GM21528 (cell line): ENCODE measurements around the gene MNAT1.
"Not testable (repeated sequence)": the region's sequence is repeated elsewhere in the genome, so short reads cannot be mapped to it uniquely, and the experiment has no call there.

Experiments
- ATAC-seq: cut with Tn5 transposase; IDR thresholded peaks from one replicate; pipeline ENCODE4 v1.9.1; 2021; ENCODE audit warnings: mild to moderate bottlenecking, moderate library complexity; ENCODE audit not compliant: unreplicated experiment, low FRiP score

The MNAT1 gene

DNA sequence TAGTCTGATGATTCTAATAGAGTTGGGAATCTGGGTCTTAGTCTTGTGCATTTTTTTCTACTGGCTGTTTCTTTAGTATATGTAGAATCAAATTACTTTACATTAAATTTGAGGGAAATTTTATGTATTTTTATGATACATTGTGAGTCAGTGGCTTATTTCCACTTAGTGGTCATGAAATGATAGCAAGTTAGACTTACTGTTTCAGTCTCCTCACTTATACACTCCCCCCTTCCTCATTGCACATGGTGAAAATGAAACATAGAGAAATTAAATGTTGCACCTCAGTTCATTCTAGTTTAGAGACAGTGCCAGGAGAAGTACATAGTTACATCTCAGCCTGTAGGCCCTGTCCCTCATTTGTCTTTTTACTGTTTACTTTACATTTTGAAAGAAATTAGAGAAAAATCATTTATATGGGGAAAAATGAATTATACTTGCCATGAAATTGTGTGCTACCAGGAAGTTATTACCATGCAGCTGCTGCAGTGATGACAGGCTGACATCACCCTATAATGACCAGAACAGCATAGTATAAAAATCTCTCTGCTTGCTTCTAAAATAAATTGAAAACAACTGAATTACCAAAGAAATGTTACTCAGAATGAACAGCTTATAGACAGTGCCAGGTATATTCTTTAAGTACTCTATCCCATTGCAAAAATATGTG, 133.1 kb downstream of the MNAT1 start:
- ATAC-seq, result no peak

DNA sequence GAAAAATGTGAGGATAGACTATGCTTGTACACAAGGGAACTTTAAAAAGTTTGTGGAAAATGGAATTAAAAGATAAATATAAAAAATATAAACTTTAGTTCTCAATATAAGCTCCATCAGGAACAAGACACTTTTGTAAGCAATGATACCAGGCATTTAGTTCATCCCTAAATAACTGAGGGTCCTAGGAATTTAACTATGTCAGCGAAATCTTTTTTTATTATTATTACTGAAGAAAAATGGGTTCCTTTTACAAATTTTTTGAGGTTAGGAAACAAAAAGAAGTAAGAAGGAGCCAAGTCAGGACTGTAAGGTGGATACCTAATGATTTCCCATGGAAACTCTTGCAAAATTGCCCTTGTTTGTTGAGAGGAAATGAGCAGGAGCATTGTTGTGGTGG, 143.6 kb downstream of the MNAT1 start:
- ATAC-seq, result no peak

DNA sequence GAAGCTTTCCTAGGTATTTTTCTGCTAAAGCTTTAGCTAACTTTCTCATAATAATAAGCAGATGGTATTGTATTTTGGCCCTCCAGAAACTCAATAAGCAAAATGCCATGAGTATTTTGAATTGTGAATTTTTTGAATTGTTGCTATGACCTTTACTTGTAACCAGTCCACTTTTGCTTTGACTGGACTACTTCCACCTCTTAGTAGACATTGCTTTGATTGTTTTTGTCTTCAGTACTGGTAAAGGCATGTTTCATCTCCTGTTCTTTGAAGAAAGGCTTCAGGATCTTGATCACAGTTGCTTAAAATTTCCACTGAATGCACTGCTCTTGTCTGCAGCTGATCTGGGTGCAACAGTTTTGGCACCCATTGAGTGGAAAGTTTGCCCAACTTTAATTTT, 144.0 kb downstream of the MNAT1 start:
- no peak for ATAC-seq

DNA sequence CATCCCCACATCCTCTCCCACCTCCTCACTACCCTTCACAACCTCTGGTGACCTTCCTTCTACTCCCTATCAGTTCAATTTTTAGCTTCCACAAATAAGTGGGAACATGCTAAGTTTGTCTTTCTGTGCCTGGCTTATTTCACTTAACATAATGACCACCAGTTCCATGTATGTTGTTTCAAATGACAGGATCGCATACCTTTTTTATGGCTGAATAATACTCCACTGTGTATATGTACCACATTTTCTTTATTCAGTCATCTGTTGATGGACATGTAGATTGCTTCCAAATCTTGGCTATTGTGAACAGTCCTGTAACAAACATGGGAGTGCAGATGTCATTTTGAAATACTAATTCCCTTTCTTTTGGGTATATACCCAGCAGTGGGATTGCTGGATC, 147.7 kb downstream of the MNAT1 start:
- ATAC-seq, result no peak

GRCh38 chr14:60884134-60884533, 149.6 kb downstream of the MNAT1 start:
- no peak for ATAC-seq

GRCh38 chr14:60890636-60891035, 156.1 kb downstream of the MNAT1 start:
- not testable (repeated sequence) for ATAC-seq

DNA sequence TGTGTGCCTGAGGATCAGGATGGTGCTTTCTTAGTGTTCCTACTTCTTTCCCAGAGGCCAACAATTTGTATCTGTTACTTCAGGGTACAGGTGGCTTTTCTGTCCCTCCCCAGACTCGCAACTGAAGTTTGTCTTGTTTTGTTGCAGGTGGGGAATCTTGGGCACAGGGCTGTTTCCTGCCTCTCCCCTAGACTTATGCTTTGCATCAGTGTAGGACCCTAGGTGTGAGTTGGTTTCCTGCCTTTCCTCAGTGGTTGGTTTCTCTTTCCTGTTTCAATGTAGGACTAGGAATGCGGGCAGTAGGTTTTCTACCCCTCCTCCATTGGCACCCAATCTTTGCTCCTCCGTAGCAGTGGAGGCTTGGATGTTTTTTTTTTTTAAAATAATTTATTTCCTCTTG, 159.3 kb downstream of the MNAT1 start:
- ATAC-seq, result no peak

- no peak for ATAC-seq
Measured at GRCh38 chr14:60904381-60904780, 169.8 kb downstream of the MNAT1 start.

DNA sequence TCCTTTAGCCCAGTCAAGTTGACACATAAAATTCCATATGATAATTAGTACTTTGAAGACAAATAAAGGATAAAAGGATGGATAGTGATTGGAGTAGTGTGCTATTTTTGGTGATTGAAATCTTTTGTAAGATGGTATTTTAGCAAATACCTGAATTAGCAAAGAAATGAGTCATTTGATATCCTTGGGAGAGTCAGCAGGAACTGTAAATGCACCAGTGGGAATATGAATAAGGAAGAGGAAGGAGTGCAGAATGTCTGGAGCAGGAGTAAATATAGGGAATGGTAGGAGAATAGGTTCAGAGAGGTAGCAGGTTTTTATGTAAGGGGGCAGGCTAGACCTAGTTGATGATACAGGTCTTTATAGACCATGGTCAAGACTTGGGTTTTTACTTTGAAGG, 171.4 kb downstream of the MNAT1 start:
- no peak for ATAC-seq

GRCh38 chr14:60915781-60916180, 181.2 kb downstream of the MNAT1 start:
- no peak for ATAC-seq

- ATAC-seq, result no peak
Measured at GRCh38 chr14:60922050-60922449, 187.5 kb downstream of the MNAT1 start.

GRCh38 chr14:60925286-60925685, 190.7 kb downstream of the MNAT1 start:
- ATAC-seq, result no peak

- peak; percentile 94 for ATAC-seq
Measured at GRCh38 chr14:60926002-60926401, 191.4 kb downstream of the MNAT1 start.

DNA sequence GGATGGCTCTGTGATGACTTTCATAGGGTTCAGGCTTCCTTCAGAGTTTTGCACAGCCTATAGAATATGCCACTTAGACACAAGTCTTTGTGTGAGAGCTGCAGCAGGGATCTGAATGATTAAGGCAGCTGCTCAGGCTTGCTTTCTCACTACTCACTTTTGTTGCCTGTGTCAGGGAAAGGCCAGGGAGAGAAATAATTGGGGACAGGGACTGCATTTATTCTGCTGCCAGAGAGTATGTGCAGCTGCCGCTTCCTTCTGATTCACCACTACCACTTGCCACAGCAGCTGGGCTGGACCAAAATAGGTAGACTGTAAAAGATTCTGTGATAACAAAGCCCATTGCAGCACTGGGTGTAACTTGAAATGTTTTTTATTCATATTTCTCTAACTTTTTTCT, 196.7 kb downstream of the MNAT1 start:
- no peak for ATAC-seq

DNA sequence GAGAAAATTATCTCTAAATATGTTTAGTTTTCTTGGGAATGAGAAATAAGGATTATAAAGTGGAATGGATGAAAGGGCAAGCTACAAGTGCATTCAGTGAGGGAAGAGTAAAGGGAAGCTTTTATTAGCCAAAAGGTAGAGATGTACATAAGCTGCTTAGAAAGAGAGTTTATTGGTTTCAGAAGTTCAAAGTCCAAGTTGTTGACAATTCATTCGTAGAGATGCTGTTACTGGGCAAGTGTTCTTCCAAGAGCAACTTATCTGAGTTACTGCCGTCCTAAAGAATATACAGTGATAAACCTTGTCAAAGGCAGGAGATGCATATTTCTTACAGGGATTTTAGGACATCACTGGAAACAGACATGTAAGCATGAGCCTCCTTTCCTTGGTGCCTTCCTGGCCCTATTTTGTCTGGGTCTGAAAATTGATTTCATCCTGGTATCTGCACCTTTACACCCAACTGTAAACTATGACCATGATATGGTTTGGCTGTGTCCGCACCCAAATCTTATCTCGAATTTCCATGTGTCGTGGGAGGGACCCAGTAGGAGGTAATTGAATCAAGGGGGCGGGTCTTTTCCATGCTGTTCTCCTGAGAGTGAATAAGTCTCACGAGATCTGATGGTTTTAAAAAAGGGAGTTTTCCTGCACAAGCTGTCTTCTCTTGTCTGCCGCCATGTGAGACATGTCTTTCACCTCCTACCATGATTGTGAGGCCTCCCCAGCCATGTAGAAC, 199.5 kb downstream of the MNAT1 start:
- no peak for ATAC-seq

GRCh38 chr14:60935319-60935718, 200.8 kb downstream of the MNAT1 start:
- ATAC-seq, result no peak

GRCh38 chr14:60943637-60944032, 209.1 kb downstream of the MNAT1 start:
- ATAC-seq, result no peak

DNA sequence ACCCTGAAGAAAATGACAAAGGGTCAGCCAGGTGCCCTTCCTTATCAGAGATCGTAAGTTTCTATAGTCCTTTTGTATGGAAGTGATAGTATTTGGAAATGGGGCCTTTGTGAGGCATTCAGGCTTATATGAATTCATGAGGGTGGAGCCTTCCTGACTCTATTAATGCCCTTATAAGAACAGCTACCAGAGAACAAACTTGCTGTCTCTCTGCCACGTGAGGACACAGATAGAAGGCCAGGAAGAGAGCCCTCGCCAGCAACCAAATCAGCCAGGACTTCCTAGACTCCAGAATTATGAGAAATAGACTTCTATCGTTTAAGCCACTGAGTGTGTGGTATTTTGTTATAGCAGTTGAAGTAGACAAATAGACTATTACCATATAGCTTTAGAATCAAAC, 209.6 kb downstream of the MNAT1 start:
- no peak for ATAC-seq

DNA sequence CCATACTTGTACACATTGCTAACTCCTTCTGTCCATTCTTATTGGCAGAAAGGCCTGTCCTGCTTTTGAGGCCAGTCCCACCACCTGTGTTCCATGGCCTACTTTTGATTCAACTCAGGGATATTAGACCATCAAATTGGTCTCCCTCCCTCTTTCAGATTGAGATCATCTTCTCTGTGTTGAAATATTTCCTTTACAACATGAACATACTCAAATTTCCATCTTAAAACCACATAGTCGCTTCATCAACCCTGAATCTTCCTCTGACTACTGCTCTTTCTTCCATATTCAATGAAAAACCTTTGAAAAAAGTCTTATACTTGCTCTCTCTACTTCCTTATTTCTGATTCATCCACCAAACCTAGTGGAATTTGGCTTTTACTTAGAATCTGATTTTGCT, 211.4 kb downstream of the MNAT1 start:
- ATAC-seq, result no peak

DNA sequence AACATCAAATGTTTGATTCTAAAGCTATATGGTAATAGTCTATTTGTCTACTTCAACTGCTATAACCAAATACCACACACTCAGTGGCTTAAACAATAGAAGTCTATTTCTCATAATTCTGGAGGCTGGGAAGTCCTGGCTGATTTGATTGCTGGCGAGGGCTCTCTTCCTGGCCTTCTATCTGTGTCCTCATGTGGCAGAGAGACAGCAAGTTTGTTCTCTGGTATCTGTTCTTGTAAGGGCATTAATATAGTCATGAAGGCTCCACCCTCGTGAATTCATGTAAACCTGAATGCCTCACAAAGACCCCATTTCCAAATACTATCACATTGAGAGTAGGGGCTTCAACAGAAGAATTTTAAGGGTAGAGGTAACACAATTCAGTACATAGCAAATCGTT, 212.2 kb downstream of the MNAT1 start:
- ATAC-seq, result no peak

DNA sequence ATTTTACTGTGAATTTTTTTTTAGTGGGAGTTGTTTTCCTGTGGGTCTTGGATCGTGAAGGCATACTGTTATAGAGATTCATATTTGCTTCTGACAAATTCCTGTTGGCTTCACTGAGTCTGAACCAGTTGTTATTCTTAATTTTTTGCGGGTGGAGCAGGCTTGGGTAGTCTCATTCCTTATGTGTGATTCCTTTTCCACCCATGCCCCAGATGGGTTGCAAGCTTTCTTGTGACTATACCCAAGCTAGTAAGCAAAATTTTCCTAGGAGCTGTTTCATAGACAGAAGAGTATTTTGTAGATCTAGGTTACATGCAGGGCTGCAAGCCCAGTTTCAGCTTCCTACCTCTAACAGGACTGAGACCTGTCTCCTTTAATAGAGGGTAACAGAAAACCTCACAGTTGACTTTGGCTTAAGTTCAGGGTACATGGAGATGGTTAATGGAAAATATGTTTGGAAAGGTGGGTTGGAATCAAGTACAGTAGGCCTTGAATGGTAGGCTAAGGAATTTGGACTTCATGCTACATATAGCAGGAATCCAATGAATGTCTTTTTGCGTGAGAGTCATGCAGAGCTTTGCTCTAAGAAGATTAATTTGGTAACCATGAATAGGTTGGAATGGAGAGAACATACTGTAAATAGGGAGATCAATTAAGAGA, 217.3 kb downstream of the MNAT1 start:
- ATAC-seq, result no peak

DNA sequence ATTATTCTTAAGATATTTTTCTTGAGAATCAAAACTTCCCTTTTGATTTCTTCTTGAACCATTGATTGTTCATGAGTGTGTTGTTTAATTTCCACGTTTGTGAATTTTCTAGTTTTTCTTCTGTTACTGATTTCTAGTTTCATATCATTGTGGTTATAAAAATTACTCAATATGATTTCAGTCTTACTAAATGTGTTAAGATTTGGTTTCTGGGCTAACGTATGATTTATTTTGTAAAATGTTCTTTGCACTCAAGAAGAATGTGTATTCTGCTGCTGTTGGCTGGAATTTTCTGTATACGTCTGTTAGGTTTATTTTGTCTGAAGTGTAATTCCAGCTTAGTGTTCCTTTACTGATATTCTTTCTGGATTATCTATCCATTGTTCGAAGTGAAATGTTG, 221.6 kb downstream of the MNAT1 start:
- ATAC-seq, result no peak
